ENCODE data around the gene ATG2A.
A peak's percentile ranks its signal among the peaks of the same experiment; 100 is the strongest.

Gene ATG2A

GRCh38 chr11:64870893-64871466 lies 46.0 kb downstream of the ATG2A start:
- no peak for TF ChIP-seq CREB1 (IDR thresholded peaks at IDR 0.05; ENCODE audit: low read depth)

- TF ChIP-seq USF1 (IDR thresholded peaks at IDR 0.05) (no peak), TCF12 (IDR thresholded peaks at IDR 0.05; ENCODE audit: low read depth) (no peak), TAF1 (IDR thresholded peaks at IDR 0.05; ENCODE audit: low read depth) (no peak), NFIC (IDR thresholded peaks at IDR 0.05) (no peak), ZBTB7A (IDR thresholded peaks at IDR 0.05; ENCODE audit: low read depth) (no peak), EGR1 (IDR thresholded peaks at IDR 0.05) (no peak)
Observed at GRCh38 chr11:64870176-64870892, 46.7 kb downstream of the ATG2A start.

GRCh38 chr11:64869571-64870175 lies 47.3 kb downstream of the ATG2A start:
- no peak for TF ChIP-seq MAX (IDR thresholded peaks at IDR 0.05)
- no peak for TF ChIP-seq TEAD4 (IDR thresholded peaks at IDR 0.05)
- no peak for TF ChIP-seq RAD21 (IDR thresholded peaks at IDR 0.05; ENCODE audit: low read depth)
- TF ChIP-seq TAF1 (IDR thresholded peaks at IDR 0.05; ENCODE audit: low read depth), result no peak
- TF ChIP-seq NFIC (IDR thresholded peaks at IDR 0.05), result no peak
- no peak for TF ChIP-seq TCF12 (IDR thresholded peaks at IDR 0.05; ENCODE audit: low read depth)

GRCh38 chr11:64868904-64869570 lies 48.0 kb downstream of the ATG2A start:
- TF ChIP-seq CREB1 (IDR thresholded peaks at IDR 0.05; ENCODE audit: low read depth) (no peak), NFIC (IDR thresholded peaks at IDR 0.05) (no peak), TEAD4 (IDR thresholded peaks at IDR 0.05) (no peak), EGR1 (IDR thresholded peaks at IDR 0.05) (no peak)

GRCh38 chr11:64867748-64868462 lies 49.1 kb downstream of the ATG2A start:
- TF ChIP-seq USF1 (IDR thresholded peaks at IDR 0.05) (no peak), TEAD4 (IDR thresholded peaks at IDR 0.05) (peak; percentile 39; the same call in 1 of the 2 replicates)

GRCh38 chr11:64866173-64866491 lies 50.9 kb downstream of the ATG2A start:
- TF ChIP-seq ZBTB7A (IDR thresholded peaks at IDR 0.05; ENCODE audit: low read depth) (no peak), MAX (IDR thresholded peaks at IDR 0.05) (no peak), TEAD4 (IDR thresholded peaks at IDR 0.05) (no peak), USF1 (IDR thresholded peaks at IDR 0.05) (no peak)

GRCh38 chr11:64865286-64866172 lies 51.5 kb downstream of the ATG2A start:
- TF ChIP-seq EGR1 (IDR thresholded peaks at IDR 0.05) (no peak), CREB1 (IDR thresholded peaks at IDR 0.05; ENCODE audit: low read depth) (no peak), YY1 (IDR thresholded peaks at IDR 0.05; ENCODE audit: low read depth) (no peak), TAF1 (IDR thresholded peaks at IDR 0.05; ENCODE audit: low read depth) (no peak), REST (IDR thresholded peaks at IDR 0.05; ENCODE audit: low read depth) (no peak), TEAD4 (IDR thresholded peaks at IDR 0.05) (no peak), EP300 (IDR thresholded peaks at IDR 0.05; ENCODE audit: borderline replicate concordance) (no peak), CEBPB (IDR thresholded peaks at IDR 0.05) (no peak), NFIC (IDR thresholded peaks at IDR 0.05) (no peak), MAX (IDR thresholded peaks at IDR 0.05) (no peak), ZBTB7A (IDR thresholded peaks at IDR 0.05; ENCODE audit: low read depth) (no peak), RAD21 (IDR thresholded peaks at IDR 0.05; ENCODE audit: low read depth) (no peak), TCF12 (IDR thresholded peaks at IDR 0.05; ENCODE audit: low read depth) (no peak), FOXM1 (IDR thresholded peaks at IDR 0.05; ENCODE audit: borderline replicate concordance, low read depth) (no peak), USF1 (IDR thresholded peaks at IDR 0.05) (no peak)

All from Ishikawa (cell line).